Sigmoid colon (tissue), 4 donors: ENCODE results near the gene PRR20G.

Source experiments
- EP300 ChIP-seq, 4 donors: sonication (generic); formaldehyde crosslinking; IDR thresholded peaks; one replicate each; pipeline ENCODE4 v1.6.1; 2017; ENCODE audit warnings: antibody characterized with exemption in 4 of 4
- POLR2A ChIP-seq, 2 donors: fragments of 450-650 bp; IDR thresholded peaks; one replicate each; pipeline ENCODE4 v1.6.1; 2016; ENCODE audit warnings: antibody characterized with exemption in 2 of 2, mild to moderate bottlenecking in 2 of 2, moderate library complexity in 2 of 2
- TF ChIP-seq, protein P1 (sequence below), 4 experiments: fragments of 450-650 bp in 3 of 4; fragments of 200-600 bp in 1 of 4; IDR thresholded peaks; one replicate each; pipeline ENCODE4 v1.5.1; 2016 to 2019; ENCODE audit warnings: antibody characterized with exemption in 4 of 4, mild to moderate bottlenecking in 3 of 4, moderate library complexity in 2 of 4

DNA sequence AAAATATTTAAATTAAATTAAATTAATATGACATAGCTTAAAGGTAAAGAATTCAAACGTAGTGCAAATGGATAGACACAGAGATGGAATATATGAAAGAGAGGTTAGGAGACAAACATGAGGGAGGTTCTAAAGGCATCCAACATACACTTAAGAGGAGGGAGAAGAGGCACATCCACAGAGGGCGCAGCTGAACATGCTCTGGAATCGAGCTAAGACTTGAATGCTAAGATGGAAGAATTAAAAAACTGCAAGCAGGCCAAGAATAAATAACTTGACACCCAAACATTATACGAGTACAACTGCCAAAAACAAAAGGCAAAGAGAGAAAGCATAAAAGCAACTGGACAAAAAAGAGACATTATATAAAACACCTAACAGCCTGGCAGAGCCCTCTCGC, 9.1 kb upstream of the PRR20G start:
- TF ChIP-seq POLR2A (IDR thresholded peaks at IDR 0.05) (no peak), EP300 (IDR thresholded peaks at IDR 0.05) (no peak)
- TF ChIP-seq, protein P1, sequence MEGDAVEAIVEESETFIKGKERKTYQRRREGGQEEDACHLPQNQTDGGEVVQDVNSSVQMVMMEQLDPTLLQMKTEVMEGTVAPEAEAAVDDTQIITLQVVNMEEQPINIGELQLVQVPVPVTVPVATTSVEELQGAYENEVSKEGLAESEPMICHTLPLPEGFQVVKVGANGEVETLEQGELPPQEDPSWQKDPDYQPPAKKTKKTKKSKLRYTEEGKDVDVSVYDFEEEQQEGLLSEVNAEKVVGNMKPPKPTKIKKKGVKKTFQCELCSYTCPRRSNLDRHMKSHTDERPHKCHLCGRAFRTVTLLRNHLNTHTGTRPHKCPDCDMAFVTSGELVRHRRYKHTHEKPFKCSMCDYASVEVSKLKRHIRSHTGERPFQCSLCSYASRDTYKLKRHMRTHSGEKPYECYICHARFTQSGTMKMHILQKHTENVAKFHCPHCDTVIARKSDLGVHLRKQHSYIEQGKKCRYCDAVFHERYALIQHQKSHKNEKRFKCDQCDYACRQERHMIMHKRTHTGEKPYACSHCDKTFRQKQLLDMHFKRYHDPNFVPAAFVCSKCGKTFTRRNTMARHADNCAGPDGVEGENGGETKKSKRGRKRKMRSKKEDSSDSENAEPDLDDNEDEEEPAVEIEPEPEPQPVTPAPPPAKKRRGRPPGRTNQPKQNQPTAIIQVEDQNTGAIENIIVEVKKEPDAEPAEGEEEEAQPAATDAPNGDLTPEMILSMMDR (IDR thresholded peaks at IDR 0.05), result no peak
